GM19238 (cell line): ENCODE results near the gene EDIL3.
"Not testable (repeated sequence)": the region's sequence is repeated elsewhere in the genome, so short reads cannot be mapped to it uniquely, and the experiment has no call there.

Experiments
- DNase-seq: peaks from one replicate; pipeline ENCODE4 v3.0.0; 2011; ENCODE audit warnings: low spot score; ENCODE audit not compliant: insufficient read length

EDIL3 gene

GRCh38 chr5:84379749-84380148, 4.9 kb downstream of the EDIL3 start:
- no peak for DNase-seq

GRCh38 chr5:84378961-84379360, 5.7 kb downstream of the EDIL3 start:
- no peak for DNase-seq

- no peak for DNase-seq
These were observed 6.3 kb downstream of the EDIL3 start for GRCh38 chr5:84378420-84378819.

GRCh38 chr5:84376346-84376745, 8.3 kb downstream of the EDIL3 start:
- no peak for DNase-seq

GRCh38 chr5:84374568-84374967, 10.1 kb downstream of the EDIL3 start:
- DNase-seq = no peak

GRCh38 chr5:84373506-84373905, 11.2 kb downstream of the EDIL3 start:
- DNase-seq = no peak

- DNase-seq = no peak
These were observed 12.5 kb downstream of the EDIL3 start for GRCh38 chr5:84372066-84372695.

GRCh38 chr5:84370176-84370575, 14.5 kb downstream of the EDIL3 start:
- DNase-seq = no peak

GRCh38 chr5:84364043-84364442, 20.6 kb downstream of the EDIL3 start:
- no peak for DNase-seq

GRCh38 chr5:84362061-84362720, 22.5 kb downstream of the EDIL3 start:
- DNase-seq = no peak

GRCh38 chr5:84361572-84361971, 23.1 kb downstream of the EDIL3 start:
- no peak for DNase-seq

- DNase-seq = no peak
These were observed 24.6 kb downstream of the EDIL3 start for GRCh38 chr5:84360056-84360455.

- no peak for DNase-seq
These were observed 30.6 kb downstream of the EDIL3 start for GRCh38 chr5:84354101-84354500.

GRCh38 chr5:84344788-84345187, 39.9 kb downstream of the EDIL3 start:
- no peak for DNase-seq

- DNase-seq = no peak
These were observed 41.5 kb downstream of the EDIL3 start for GRCh38 chr5:84343171-84343570.

- no peak for DNase-seq
These were observed 52.6 kb downstream of the EDIL3 start for GRCh38 chr5:84332106-84332505.

- no peak for DNase-seq
These were observed 57.1 kb downstream of the EDIL3 start for GRCh38 chr5:84327591-84327990.

- DNase-seq = no peak
These were observed 62.0 kb downstream of the EDIL3 start for GRCh38 chr5:84322646-84323045.

GRCh38 chr5:84317826-84318225, 66.9 kb downstream of the EDIL3 start:
- not testable (repeated sequence) for DNase-seq

GRCh38 chr5:84312280-84312679, 72.4 kb downstream of the EDIL3 start:
- not testable (repeated sequence) for DNase-seq

- not testable (repeated sequence) for DNase-seq
These were observed 74.8 kb downstream of the EDIL3 start for GRCh38 chr5:84309850-84310249.

GRCh38 chr5:84306601-84307000, 78.1 kb downstream of the EDIL3 start:
- DNase-seq = no peak

- DNase-seq = no peak
These were observed 80.1 kb downstream of the EDIL3 start for GRCh38 chr5:84304599-84304998.
